Measurements from ENCODE around the gene RCBTB2. TPM values are rescaled to one million over a fixed set of nuclear protein-coding genes. Genes with fewer than 3 reads are reported as not detected.

RCBTB2 gene
- total RNA-seq, 4 donors from 2014 or later = 2.6 to 72.0 (median 9.5) TPM

DNA sequence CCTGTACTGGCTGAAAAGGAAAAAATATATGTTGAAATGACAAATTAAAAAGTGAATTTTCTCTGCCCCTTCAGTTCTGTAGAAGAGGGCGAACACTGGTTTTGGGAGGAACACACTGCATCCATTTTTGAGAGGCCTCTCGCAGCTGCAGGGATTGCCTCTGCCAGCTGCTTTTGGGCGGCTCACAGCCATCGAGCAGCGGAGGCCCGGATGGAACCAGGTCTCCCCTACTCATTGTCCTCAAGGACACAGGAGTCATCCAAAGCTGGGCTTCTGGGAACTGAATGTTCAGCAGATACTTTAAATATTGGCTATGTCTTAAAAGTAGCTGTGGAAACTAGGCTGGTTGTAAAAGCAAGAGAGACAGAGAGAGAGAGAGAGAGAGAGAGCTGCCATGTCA is 17.1 kb downstream of the RCBTB2 start:
- TF ChIP-seq POLR2A (IDR thresholded peaks at IDR 0.05) = no peak
- TF ChIP-seq, protein P1, sequence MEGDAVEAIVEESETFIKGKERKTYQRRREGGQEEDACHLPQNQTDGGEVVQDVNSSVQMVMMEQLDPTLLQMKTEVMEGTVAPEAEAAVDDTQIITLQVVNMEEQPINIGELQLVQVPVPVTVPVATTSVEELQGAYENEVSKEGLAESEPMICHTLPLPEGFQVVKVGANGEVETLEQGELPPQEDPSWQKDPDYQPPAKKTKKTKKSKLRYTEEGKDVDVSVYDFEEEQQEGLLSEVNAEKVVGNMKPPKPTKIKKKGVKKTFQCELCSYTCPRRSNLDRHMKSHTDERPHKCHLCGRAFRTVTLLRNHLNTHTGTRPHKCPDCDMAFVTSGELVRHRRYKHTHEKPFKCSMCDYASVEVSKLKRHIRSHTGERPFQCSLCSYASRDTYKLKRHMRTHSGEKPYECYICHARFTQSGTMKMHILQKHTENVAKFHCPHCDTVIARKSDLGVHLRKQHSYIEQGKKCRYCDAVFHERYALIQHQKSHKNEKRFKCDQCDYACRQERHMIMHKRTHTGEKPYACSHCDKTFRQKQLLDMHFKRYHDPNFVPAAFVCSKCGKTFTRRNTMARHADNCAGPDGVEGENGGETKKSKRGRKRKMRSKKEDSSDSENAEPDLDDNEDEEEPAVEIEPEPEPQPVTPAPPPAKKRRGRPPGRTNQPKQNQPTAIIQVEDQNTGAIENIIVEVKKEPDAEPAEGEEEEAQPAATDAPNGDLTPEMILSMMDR (IDR thresholded peaks at IDR 0.05) = no peak
- DNase-seq = no peak
- Histone ChIP-seq H3K9me3 (no peaks in the 10 kb centered on the region), H3K36me3 (no peaks in the 10 kb centered on the region), H3K27me3 (no peaks in the 10 kb centered on the region), H3K4me3 (no peak overlapping the region), H3K4me1 (no peaks in the 10 kb centered on the region), H3K27ac (no peak overlapping the region)
- intact Hi-C loops (cut with DNase I; ENCODE audit: low total_unique reads) = no loop called here

DNA sequence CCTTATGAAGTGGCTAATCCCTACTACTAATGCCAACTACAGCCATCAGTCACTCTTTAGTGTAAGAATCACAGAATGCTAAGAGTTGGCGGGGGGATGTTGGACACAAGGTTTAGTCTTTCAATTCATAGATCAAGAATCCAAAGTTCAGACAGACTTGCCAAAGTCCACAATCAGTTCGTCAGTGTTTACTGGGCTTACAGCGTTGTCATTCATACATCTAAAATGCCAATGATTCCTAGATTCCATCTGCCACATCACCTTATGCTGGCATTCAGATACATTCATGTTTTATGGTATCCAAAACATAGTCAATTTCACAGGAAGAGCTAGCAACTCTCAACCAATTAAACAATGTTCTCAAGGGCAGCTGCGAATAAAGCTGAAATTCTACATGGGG is 18.1 kb downstream of the RCBTB2 start:
- Histone ChIP-seq H3K36me3 (no peaks in the 10 kb centered on the region), H3K4me3 (no peak overlapping the region), H3K27me3 (no peaks in the 10 kb centered on the region), H3K27ac (no peak overlapping the region), H3K9me3 (no peaks in the 10 kb centered on the region), H3K4me1 (no peaks in the 10 kb centered on the region)
- intact Hi-C loops (cut with DNase I; ENCODE audit: low total_unique reads) = no loop called here
- TF ChIP-seq POLR2A (IDR thresholded peaks at IDR 0.05) = no peak
- TF ChIP-seq, protein P1 (IDR thresholded peaks at IDR 0.05) = no peak
- DNase-seq = no peak

DNA sequence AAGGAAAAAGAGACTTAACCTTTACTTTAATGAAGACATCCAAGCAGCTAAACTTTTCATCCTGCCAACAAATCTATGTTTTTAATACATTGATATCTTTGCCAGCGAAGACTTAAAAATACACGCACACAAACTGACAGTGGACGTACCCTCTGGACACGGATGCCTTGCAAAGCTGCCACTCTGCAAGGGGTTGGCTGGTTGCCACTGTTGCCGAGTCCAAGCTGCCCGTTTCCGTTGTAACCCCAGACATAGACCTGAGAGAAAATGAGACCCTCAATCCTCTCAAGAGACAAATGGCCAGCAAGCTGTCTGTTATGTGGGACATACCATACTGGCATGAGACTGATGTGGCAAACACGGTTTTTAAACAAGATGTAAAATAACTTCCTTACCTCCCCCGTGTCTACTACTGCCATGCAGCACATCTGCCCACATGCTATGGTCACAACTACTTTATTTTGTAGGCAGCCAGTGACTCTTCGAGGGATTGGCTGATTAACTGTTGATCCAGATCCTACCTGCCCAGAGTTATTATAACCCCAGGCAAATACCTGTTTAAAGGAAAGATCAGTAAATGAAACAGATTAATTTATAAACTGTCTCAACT is 21.2 kb downstream of the RCBTB2 start:
- no peak overlapping the region for H3K4me3 ChIP-seq
- no peaks in the 10 kb centered on the region for H3K4me1 ChIP-seq
- no peak overlapping the region for H3K27ac ChIP-seq
- intact Hi-C loops (cut with DNase I; ENCODE audit: low total_unique reads) = no loop called here
- DNase-seq = no peak
- H3K36me3 ChIP-seq = no peaks in the 10 kb centered on the region
- TF ChIP-seq, protein P1 (IDR thresholded peaks at IDR 0.05) = no peak
- TF ChIP-seq POLR2A (IDR thresholded peaks at IDR 0.05) = no peak
- no peaks in the 10 kb centered on the region for H3K9me3 ChIP-seq
- no peaks in the 10 kb centered on the region for H3K27me3 ChIP-seq

DNA sequence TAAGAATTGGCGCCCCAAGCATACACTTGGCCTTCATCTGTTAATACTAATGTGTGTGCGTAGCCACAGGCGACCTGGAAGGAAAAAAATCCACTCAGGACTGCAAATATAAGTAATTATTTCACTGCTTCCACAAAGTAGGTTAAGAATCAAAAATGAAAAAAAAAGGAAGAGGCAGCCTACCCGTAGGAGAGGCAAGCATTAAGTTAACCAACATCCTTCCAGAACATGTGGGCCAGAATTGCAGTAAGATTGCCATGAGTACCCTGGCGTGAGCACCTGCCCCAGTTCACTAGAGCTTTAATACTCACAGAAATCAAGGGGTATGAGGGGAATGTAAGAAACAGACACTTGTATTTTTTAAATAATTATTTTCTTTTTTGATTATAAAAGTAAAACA is 22.2 kb downstream of the RCBTB2 start:
- Histone ChIP-seq H3K4me3 (no peak overlapping the region), H3K27me3 (no peaks in the 10 kb centered on the region), H3K36me3 (no peaks in the 10 kb centered on the region), H3K27ac (no peak overlapping the region), H3K4me1 (no peaks in the 10 kb centered on the region), H3K9me3 (no peaks in the 10 kb centered on the region)
- intact Hi-C loops (cut with DNase I; ENCODE audit: low total_unique reads) = no loop called here
- TF ChIP-seq, protein P1 (IDR thresholded peaks at IDR 0.05) = no peak
- TF ChIP-seq POLR2A (IDR thresholded peaks at IDR 0.05) = no peak
- DNase-seq = no peak

DNA sequence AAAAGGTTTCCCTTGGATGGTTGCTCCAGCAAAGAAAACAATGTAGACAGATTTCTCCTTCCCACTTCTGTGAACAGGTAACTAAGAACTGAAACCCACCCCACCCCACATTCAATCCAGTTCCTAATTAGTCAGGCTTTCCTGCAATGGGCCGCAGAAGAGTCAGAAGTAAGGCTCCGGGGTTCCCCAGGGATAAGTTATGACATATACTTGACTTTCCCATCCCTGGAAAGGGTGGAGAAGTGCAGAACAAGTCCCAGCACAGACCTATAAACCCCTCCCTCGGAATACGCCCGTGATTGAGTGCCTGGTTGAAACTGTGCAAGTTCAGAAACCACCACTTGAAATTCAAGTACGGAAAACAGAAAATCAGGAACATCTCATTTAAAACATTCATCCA is 24.9 kb downstream of the RCBTB2 start:
- Histone ChIP-seq H3K36me3 (no peaks in the 10 kb centered on the region), H3K27ac (no peak overlapping the region), H3K27me3 (no peaks in the 10 kb centered on the region), H3K4me3 (no peak overlapping the region), H3K4me1 (no peaks in the 10 kb centered on the region), H3K9me3 (no peaks in the 10 kb centered on the region)
- DNase-seq = no peak
- no peak for TF ChIP-seq POLR2A (IDR thresholded peaks at IDR 0.05)
- TF ChIP-seq, protein P1 (IDR thresholded peaks at IDR 0.05) = no peak
- intact Hi-C loops (cut with DNase I; ENCODE audit: low total_unique reads) = no loop called here
